GM18951 (cell line): ENCODE data around the gene FCRL5.

ENCODE experiments used
- POLR2A ChIP-seq: IDR thresholded peaks from 4 replicates; pipeline ENCODE4 v1.6.1; 2011; ENCODE audit warnings: mild to moderate bottlenecking; ENCODE audit not compliant: insufficient read length, insufficient read depth; ENCODE audit errors: extremely low read depth
- in situ Hi-C: fragments of 300-500 bp; cut with MboI; formaldehyde crosslinking; loops from one replicate; pipeline ENCODE4 v1.12.0; 2022; ENCODE audit warnings: low sequenced_read_pairs, mixed read lengths, inconsistent platforms; ENCODE audit not compliant: unreplicated experiment

The FCRL5 gene

GRCh38 chr1:157495285-157495684, 57.0 kb downstream of the FCRL5 start:
- in situ Hi-C loops, result no loop called here
- TF ChIP-seq POLR2A, result no peak

- in situ Hi-C loops, result loop anchor here (5.0 kb wide), 1 partner anchor 312 kb away; no protein-coding TSS in a partner anchor
- no peak for TF ChIP-seq POLR2A
These were observed 58.2 kb downstream of the FCRL5 start for GRCh38 chr1:157494093-157494492.

DNA sequence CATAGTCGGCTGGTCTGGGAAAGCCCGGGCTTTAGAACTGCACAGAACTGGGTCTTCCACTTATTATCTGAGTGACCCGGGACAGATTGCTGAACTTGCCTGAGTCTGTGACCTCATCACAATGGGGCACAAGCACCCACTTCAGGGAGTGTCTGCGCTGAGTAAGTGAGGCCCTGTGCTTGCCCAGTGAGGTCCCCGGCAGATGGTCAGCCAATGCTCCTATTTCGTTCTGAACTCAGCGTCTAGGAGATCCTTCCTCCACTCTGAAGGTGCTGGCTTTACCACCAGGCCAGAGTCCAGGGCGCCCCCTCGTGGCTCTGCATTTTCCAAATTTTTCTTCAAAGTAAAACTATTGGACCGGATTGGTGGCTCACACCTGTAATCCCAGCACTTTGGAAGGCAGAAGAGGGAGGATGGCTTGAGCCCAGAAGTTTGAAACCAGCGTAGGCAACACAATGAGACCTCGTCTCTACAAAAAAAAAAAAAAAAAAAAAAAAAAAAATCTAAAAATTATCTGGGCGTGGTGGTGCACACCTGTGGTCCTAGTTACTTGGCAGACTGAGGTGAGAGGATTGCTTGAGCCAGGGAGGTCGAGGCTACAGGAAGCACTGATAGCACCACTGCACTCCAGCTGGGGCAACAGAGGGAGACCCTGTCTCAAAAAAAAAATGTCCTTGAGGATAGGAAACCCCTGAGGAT, 61.7 kb downstream of the FCRL5 start:
- no peak for TF ChIP-seq POLR2A
- in situ Hi-C loops, result loop anchor here (5.0 kb wide), 1 partner anchor 308 kb away; no protein-coding TSS in a partner anchor

DNA sequence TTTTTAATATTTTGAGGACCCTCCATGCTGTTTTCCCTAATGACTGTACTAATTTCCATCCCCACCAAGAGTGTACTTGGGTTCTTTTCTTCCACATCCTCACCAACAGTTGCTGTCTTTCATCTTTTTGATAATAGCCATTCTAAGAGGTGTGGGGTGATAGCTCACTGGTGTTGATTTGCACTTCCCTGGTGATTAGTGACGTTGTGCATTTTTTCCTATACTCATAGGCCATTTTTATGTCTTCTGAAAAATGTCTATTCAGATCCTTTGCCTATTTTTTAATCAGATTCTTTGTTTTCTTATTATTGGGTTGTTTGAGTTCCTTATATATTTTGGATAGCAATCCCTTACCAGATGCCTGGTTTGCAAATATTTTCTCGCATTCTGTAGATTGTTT, 64.2 kb downstream of the FCRL5 start:
- no peak for TF ChIP-seq POLR2A
- in situ Hi-C loops, result loop anchor here (10.0 kb wide), 1 partner anchor 113 kb away; no protein-coding TSS in a partner anchor

DNA sequence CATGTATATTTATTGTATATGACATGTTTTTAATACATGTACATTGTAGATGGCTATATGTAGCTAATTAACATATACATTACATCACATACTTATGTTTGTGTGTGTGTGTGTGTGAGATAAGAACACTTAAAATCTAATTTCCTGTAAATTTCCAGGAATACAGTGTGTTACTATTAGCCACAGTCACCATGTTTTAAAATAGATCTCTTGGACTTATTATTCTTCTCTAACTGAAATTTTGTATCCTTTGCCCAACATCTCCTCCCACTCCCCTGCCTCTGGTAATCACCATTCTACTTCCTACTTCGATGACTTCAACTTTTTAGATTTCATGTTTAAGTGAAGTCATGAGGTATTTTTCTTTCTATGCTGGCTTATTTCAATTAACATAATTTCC, 64.8 kb downstream of the FCRL5 start:
- in situ Hi-C loops, result loop anchor here (10.0 kb wide), 1 partner anchor 113 kb away; no protein-coding TSS in a partner anchor
- no peak for TF ChIP-seq POLR2A

DNA sequence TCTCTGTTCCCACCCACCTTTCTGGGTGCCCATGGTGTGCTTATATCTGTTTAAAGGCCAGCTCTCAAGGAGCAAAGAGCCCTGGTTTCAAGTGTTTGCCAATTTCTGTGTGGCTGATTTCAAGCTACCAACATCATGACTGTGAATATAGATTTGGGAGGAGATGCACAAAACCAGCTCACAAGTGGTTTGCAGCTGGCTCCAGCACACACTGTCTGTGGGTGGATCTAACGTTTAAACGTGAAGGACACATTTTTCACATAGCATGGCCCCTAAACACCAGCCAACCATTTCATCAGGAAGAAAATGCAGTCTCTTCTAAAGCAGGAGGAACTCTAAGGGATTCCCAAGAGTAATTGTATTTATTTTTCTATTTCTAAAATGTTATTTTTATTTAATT, 65.2 kb downstream of the FCRL5 start:
- TF ChIP-seq POLR2A, result no peak

GRCh38 chr1:157486400-157486799, 65.9 kb downstream of the FCRL5 start:
- in situ Hi-C loops, result loop anchor here (10.0 kb wide), 1 partner anchor 112 kb away; no protein-coding TSS in a partner anchor

More for the DNA sequence above, 65.2 kb downstream of the FCRL5 start:
- in situ Hi-C loops, result loop anchor here (10.0 kb wide), 1 partner anchor 112 kb away; no protein-coding TSS in a partner anchor

- no peak for TF ChIP-seq POLR2A
- in situ Hi-C loops, result loop anchor here (10.0 kb wide), 1 partner anchor 111 kb away; no protein-coding TSS in a partner anchor
These were observed 66.5 kb downstream of the FCRL5 start for GRCh38 chr1:157485793-157486192.

DNA sequence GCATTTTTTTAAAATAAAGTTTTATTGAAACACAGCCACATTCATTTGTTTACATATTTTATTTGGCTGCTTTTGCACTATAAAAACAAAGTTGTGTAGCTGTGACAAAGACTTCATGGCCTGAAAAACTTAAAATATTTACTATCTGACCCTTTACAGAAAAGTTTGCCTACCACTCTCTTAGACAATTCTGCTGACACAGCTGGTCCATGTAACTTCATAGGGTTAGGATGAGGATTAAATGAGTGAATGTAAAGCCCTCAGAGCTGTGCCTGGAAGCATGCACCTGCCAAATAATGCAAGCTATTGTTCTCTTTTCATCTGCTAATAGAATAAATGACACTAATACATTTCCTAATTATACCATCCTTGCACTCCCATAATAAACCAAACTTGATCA, 67.7 kb downstream of the FCRL5 start:
- in situ Hi-C loops, result loop anchor here (10.0 kb wide), 1 partner anchor 110 kb away; no protein-coding TSS in a partner anchor
- TF ChIP-seq POLR2A, result no peak

DNA sequence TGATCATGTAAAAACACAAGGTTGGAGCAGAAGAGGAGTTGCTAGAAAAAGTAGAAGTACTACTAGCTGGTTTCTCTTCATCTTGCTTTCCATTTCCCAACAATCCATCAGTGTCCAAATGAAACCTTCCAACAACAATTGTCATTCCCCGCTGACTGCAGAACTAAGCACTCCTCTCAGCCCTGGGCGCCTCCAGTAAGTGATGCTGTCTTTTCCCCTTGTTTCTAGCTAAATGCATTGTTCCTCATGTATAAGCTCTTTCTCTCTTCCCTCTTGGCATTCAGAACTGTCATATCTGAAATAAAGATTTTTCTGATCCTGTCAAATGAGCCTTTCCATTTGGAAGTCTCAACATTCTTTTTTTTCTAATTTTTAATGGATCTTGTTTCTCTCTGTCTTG, 68.7 kb downstream of the FCRL5 start:
- in situ Hi-C loops, result loop anchor here (10.0 kb wide), 1 partner anchor 109 kb away; no protein-coding TSS in a partner anchor
- no peak for TF ChIP-seq POLR2A

GRCh38 chr1:157482717-157483116, 69.6 kb downstream of the FCRL5 start:
- no peak for TF ChIP-seq POLR2A
- in situ Hi-C loops, result loop anchor here (10.0 kb wide), 1 partner anchor 108 kb away; no protein-coding TSS in a partner anchor

- in situ Hi-C loops, result loop anchor here (10.0 kb wide), 1 partner anchor 107 kb away; no protein-coding TSS in a partner anchor
- TF ChIP-seq POLR2A, result no peak
These were observed 70.1 kb downstream of the FCRL5 start for GRCh38 chr1:157482174-157482573.

DNA sequence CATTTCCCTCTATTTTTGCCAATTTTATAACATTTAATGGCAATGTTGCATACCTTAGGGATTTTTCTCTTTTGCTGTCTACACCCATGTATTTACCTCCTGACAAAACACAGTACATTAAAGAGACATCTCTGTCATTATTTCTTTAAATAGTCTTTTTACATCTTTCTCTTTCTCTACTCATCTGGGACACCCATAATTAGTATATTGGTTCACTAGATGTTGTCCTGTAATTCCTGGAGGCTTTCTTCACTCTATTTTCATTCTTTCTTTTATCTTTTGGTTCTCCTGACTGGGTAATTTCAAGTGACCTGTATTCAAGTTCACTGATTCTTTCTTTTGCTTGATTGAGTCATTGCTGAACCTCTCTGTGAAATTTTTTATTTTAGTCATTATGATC, 74.3 kb downstream of the FCRL5 start:
- no peak for TF ChIP-seq POLR2A
- in situ Hi-C loops, result no loop called here

- in situ Hi-C loops, result no loop called here
These were observed 74.9 kb downstream of the FCRL5 start for GRCh38 chr1:157477419-157477818.

GRCh38 chr1:157472959-157473358, 79.4 kb downstream of the FCRL5 start:
- no peak for TF ChIP-seq POLR2A
- in situ Hi-C loops, result no loop called here

More at GRCh38 chr1:157477419-157477818, 74.9 kb downstream of the FCRL5 start:
- TF ChIP-seq POLR2A, result no peak
